CD4-positive, alpha-beta memory T cell (primary cell): ENCODE results near the gene BPIFB2. TPM values are rescaled to one million over a fixed set of nuclear protein-coding genes. Genes with fewer than 3 reads are reported as not detected.
"Not testable (repeated sequence)": the region's sequence is repeated elsewhere in the genome, so short reads cannot be mapped to it uniquely, and the experiment has no call there.

Experiments
- CTCF ChIA-PET: fragments of 350-600 bp; sonication (Branson Sonifier 250); formaldehyde crosslinking; loops from one replicate; lab custom pipeline; 2021; ENCODE audit warnings: inconsistent platforms; ENCODE audit not compliant: partially characterized antibody; lab: Charles Lee
- POLR2A ChIA-PET: fragments of 350-600 bp; sonication (Branson Sonifier 250); formaldehyde crosslinking; loops from one replicate; lab custom pipeline; 2021; ENCODE audit not compliant: partially characterized antibody; lab: Charles Lee
- DNase-seq, 5 donors: peaks; one replicate each; pipeline versions ENCODE4 v3.0.0 to v3.0.0-alpha.2; 2020 to 2022; ENCODE audit warnings: mixed read lengths in 1 of 5
- H3K27ac ChIP-seq: one replicate; pipeline ENCODE4 v1.7.0; 2013; ENCODE audit warnings: low read depth, low read length
- H3K27me3 ChIP-seq: 2 replicates; pipeline ENCODE4 v1.7.0; 2013; ENCODE audit warnings: mild to moderate bottlenecking, low read length, moderate library complexity; ENCODE audit not compliant: insufficient read depth
- H3K36me3 ChIP-seq: 2 replicates; pipeline ENCODE4 v1.7.0; 2013; ENCODE audit warnings: mild to moderate bottlenecking, low read length, moderate library complexity; ENCODE audit not compliant: insufficient read depth
- H3K4me1 ChIP-seq: 2 replicates; pipeline ENCODE4 v1.7.0; 2013; ENCODE audit warnings: mild to moderate bottlenecking, low read length, moderate library complexity; ENCODE audit not compliant: insufficient read depth
- H3K4me3 ChIP-seq, 2 donors: one replicate each; pipeline ENCODE4 v1.7.0; 2013; ENCODE audit warnings: low read length in 2 of 2, mild to moderate bottlenecking in 1 of 2
- H3K9me3 ChIP-seq, 2 donors: one replicate each; pipeline ENCODE4 v1.7.0; 2013; ENCODE audit warnings: low read length in 2 of 2, control low read depth in 1 of 2; ENCODE audit not compliant: control insufficient read depth in 1 of 2
- H3K27ac Mint-ChIP-seq, 7 donors: one replicate each; pipeline ENCODE4 v1.8.0; 2020 to 2021; ENCODE audit warnings: mixed read lengths in 7 of 7, mild to moderate bottlenecking in 6 of 7, inconsistent platforms in 3 of 7, moderate library complexity in 3 of 7
- H3K27me3 Mint-ChIP-seq, 2 donors: one replicate each; pipeline ENCODE4 v1.8.0; 2020 to 2021; ENCODE audit warnings: mixed read lengths in 2 of 2
- H3K36me3 Mint-ChIP-seq, 2 donors: one replicate each; pipeline ENCODE4 v1.8.0; 2020 to 2021; ENCODE audit warnings: mixed read lengths in 2 of 2, inconsistent platforms in 1 of 2, mild to moderate bottlenecking in 1 of 2
- H3K4me1 Mint-ChIP-seq, 4 donors: one replicate each; pipeline ENCODE4 v1.8.0; 2020 to 2021; ENCODE audit warnings: mixed read lengths in 4 of 4, mild to moderate bottlenecking in 1 of 4
- H3K4me3 Mint-ChIP-seq, 8 donors: one replicate each; pipeline ENCODE4 v1.8.0; 2020 to 2021; ENCODE audit warnings: mixed read lengths in 8 of 8, mild to moderate bottlenecking in 7 of 8, moderate library complexity in 6 of 8, inconsistent platforms in 3 of 8
- H3K9me3 Mint-ChIP-seq, 8 donors: one replicate each; pipeline ENCODE4 v1.8.0; 2020 to 2021; ENCODE audit warnings: mixed read lengths in 8 of 8, mild to moderate bottlenecking in 5 of 8, inconsistent platforms in 3 of 8, moderate library complexity in 1 of 8
- intact Hi-C: fragments of 100-400 bp; cut with micrococcal nuclease; formaldehyde crosslinking; loops from one replicate; pipeline ENCODE4 v1.15.1; 2023
- polyA plus RNA-seq, 2 donors: library from polyadenylated mRNA; unstranded; fragments of 300-500 nt; fragmentation: Illumina TruSeq; gene quantifications; one replicate each; pipeline ENCODE4 v1.2.3, GENCODE V29; 2021
- total RNA-seq, 2 experiments: library from RNA; stranded (reverse); gene quantifications; one replicate each; pipeline ENCODE4 v1.2.3, GENCODE V29; 2021

The BPIFB2 gene
- total and polyA plus RNA-seq, 4 experiments from 2014 or later = not detected

DNA sequence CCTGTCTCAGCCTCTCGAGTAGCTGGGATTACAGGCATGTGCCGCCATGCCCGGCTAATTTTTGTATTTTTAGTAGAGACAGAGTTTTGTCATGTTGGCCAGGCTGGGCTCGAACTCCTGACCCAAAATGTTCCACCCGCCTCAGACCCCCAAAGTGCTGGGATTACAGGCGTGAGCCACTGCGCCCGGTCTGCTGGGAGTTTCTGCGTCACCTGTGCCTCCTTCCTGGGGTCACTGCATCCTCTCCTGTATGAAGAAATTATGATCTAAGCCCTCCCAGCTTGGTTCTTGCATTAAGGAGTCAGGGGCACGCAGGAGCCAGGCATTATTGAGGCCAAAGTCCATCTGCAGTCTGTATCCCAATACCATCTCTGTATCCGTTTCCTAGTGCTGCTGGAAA is 44.9 kb upstream of the BPIFB2 start:
- H3K27me3 ChIP-seq, CTCF ChIA-PET, intact Hi-C loops, H3K4me3 Mint-ChIP-seq, H3K4me3 ChIP-seq, H3K36me3 Mint-ChIP-seq, DNase-seq, H3K27me3 Mint-ChIP-seq, H3K27ac ChIP-seq, H3K9me3 ChIP-seq, H3K36me3 ChIP-seq: not testable (repeated sequence)
- POLR2A ChIA-PET = interaction anchor here (2.0 kb wide), 1 partner anchor 9 kb away, joined by 5 read pairs; no protein-coding TSS in a partner anchor
- Mint-ChIP-seq H3K9me3 (peaks cover 0 to 13% (median 8%) of the 10 kb centered on the region in 8 donors), H3K4me1 (peaks cover 15 to 32% (median 31%) of the 10 kb centered on the region in 4 donors), H3K27ac (peak overlapping the region in 3 of 7 donors; percentile 13 to 52 (median 41))
- H3K4me1 ChIP-seq = peaks cover 36% of the 10 kb centered on the region

DNA sequence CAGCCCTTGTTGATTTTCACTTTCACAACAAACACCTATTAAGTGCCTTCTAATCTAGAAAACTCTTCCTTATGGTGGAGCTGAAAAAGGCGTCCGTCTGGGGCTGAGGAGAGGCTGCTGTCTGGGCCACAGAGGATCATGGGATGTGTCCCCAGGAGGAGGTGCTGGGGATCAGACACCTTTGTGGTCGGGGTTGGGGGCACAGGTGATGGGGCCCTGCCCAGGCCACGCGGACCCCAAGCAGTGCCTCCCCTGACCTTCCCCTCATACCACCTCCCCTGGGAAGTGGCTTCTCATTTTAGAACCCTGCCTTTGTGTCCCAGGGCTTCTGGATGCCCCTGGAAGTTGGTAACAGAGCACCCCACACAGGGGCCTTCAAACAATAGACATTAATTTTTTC is 44.3 kb upstream of the BPIFB2 start:
- Mint-ChIP-seq H3K27me3 (no peaks in the 10 kb centered on the region), H3K4me3 (no peak overlapping the region), H3K36me3 (peaks cover under 1 to 1% of the 10 kb centered on the region in 2 donors), H3K9me3 (peaks cover 0 to 7% (median 3%) of the 10 kb centered on the region in 8 donors), H3K4me1 (peaks cover 15 to 38% (median 34%) of the 10 kb centered on the region in 4 donors), H3K27ac (peak overlapping the region in 2 of 7 donors; percentile 42 to 52)
- POLR2A ChIA-PET = interaction anchor here (2.0 kb wide), 1 partner anchor 9 kb away, joined by 5 read pairs; no protein-coding TSS in a partner anchor
- H3K36me3 ChIP-seq = no peaks in the 10 kb centered on the region
- no peaks in the 10 kb centered on the region for H3K27me3 ChIP-seq
- H3K27ac ChIP-seq = no peak overlapping the region
- CTCF ChIA-PET = no interaction called here
- intact Hi-C loops = no loop called here
- no peak overlapping the region for H3K4me3 ChIP-seq
- H3K4me1 ChIP-seq = peaks cover 41% of the 10 kb centered on the region
- DNase-seq = no peak
- no peaks in the 10 kb centered on the region for H3K9me3 ChIP-seq

DNA sequence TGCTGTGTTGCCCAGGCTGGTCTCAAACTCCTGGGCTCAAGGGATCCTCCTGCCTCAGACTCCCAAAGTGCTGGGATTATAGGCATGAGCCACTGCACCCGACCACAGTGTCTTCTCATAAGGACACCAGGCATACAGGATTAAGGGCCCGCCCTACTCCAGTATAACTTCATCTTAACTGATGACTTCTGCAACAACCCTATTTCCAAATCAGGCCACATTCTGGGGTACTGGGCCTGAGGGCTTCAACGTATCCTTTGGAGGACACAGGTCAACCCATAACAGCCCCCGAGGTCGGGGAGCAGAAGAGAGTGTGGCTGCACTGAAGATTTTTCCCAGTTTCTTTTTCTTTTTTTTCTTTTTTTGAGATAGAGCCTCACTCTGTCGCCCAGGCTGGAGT is 42.9 kb upstream of the BPIFB2 start:
- Mint-ChIP-seq H3K9me3 (peaks cover 0 to 2% (median 0%) of the 10 kb centered on the region in 8 donors), H3K27ac (peak overlapping the region in 2 of 7 donors; percentile 46 to 47), H3K4me3 (no peak overlapping the region), H3K36me3 (peaks cover 0 to 1% of the 10 kb centered on the region in 2 donors), H3K27me3 (no peaks in the 10 kb centered on the region), H3K4me1 (peaks cover 15 to 49% (median 36%) of the 10 kb centered on the region in 4 donors)
- H3K27ac ChIP-seq = no peak overlapping the region
- no peak overlapping the region for H3K4me3 ChIP-seq
- intact Hi-C loops = no loop called here
- H3K36me3 ChIP-seq = no peaks in the 10 kb centered on the region
- H3K4me1 ChIP-seq = peaks cover 55% of the 10 kb centered on the region
- no peak for DNase-seq
- no peaks in the 10 kb centered on the region for H3K27me3 ChIP-seq
- no peaks in the 10 kb centered on the region for H3K9me3 ChIP-seq
- ChIA-PET POLR2A (interaction anchor here (2.0 to 2.2 kb wide), 2 partner anchors 7 to 10 kb away, joined by 5 to 11 read pairs; no protein-coding TSS in a partner anchor), CTCF (interaction anchor here (1.2 to 10.1 kb wide), 2 partner anchors 19 to 20 kb away, joined by 3 to 86 read pairs; no protein-coding TSS in a partner anchor)

DNA sequence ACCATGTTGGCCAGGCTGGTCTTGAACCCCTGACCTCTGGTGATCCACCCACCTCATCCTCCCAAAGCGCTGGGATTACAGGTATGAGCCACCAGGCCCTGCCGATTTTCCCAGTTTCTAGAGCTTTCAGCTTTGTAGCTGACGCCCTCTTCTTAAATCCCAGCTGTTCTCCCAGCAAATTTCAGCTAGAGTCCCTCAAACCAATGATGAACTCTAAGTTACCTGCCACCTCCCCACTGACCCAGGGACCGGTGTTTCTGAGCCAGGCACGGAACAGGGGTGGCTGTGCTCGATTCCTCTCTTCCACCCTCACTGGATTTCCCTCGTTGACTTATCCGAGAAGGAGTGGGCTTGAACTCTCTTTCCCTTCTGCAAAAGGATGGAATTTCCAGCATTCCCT is 42.4 kb upstream of the BPIFB2 start:
- peaks cover 61% of the 10 kb centered on the region for H3K4me1 ChIP-seq
- CTCF ChIA-PET = interaction anchor here (0.5 to 10.1 kb wide), 5 partner anchors 11 to 60 kb away, joined by 3 to 86 read pairs (median 4); partner anchors contain the start of gene SUN5
- no peaks in the 10 kb centered on the region for H3K27me3 Mint-ChIP-seq

DNA sequence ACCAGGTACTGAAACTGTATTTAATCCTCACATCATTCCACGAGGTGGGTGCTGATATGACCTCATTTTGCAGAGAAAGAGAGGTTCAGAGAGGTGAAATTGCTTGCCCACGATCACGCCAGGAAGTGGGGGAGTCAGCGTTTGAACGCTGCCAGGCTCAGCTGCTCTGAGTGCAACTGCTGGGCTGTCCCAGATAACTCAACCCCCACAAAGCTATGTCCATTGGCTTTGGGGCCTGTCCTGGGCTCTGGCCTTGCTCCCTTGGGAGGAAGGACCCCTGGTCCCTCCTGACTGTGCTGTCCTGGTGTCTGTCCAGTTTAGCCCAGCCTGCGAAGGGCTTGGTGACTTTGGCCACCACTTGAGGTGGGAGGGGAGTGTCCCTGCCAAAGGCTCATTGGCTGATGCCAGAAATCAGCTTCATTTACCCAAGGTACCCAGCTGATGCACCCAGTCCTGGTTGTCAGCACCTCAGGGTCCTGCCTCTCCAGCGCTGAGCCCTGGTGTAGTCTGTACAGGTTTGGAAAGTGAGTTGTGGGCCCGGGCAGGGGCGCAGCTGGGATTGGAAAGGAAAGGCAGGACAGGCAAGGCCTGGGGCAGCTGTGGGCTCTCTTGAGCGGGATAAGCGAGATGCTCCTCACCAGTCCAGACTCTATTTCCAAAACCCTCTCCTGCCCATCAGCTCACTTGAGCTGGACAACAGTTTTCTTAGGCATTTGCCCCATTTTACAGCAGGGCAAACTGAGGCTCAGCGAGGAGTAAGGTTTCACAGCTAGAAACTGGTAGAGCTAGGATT is 41.7 kb upstream of the BPIFB2 start:
- CTCF ChIA-PET = interaction anchor here (0.5 to 10.1 kb wide), 6 partner anchors 11 to 77 kb away, joined by 3 to 86 read pairs (median 4); partner anchors contain the start of gene SUN5

More for the DNA sequence above, 42.4 kb upstream of the BPIFB2 start:
- intact Hi-C loops = no loop called here
- Mint-ChIP-seq H3K4me3 (peak overlapping the region in 6 of 8 donors; percentile 7 to 90 (median 72)), H3K27ac (peak overlapping the region in 6 of 7 donors; percentile 57 to 99 (median 84)), H3K9me3 (peaks cover 0 to 2% (median 0%) of the 10 kb centered on the region in 8 donors), H3K36me3 (peaks cover 0 to 1% of the 10 kb centered on the region in 2 donors), H3K4me1 (peaks cover 15 to 54% (median 38%) of the 10 kb centered on the region in 4 donors)
- Histone ChIP-seq H3K4me3 (no peak overlapping the region), H3K27me3 (no peaks in the 10 kb centered on the region), H3K36me3 (no peaks in the 10 kb centered on the region), H3K9me3 (no peaks in the 10 kb centered on the region), H3K27ac (peak overlapping the region; percentile 94)
- POLR2A ChIA-PET = interaction anchor here (2.2 to 4.2 kb wide), 2 partner anchors 10 to 19 kb away, joined by 11 to 19 read pairs; no protein-coding TSS in a partner anchor
- no peak for DNase-seq

DNA sequence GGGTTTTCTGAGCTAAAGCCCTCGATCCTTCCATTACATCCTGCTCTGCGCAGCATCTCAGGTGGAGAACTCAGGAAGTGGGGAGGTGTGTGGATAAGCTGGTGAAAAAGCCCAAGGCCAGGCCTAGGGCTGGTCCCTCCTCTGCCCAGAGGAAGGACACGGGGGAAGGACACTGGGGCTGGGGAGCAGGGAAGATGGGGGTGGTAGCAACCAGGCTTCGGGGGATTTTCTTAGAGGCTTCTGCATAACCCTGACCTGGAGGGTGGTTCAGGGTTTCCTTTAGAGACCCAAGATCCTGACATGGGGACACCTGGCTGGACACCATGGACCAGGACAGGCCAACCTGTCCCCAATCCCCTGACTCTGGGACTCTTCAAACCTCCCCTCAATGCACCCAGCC is 41.1 kb upstream of the BPIFB2 start:
- H3K4me3 ChIP-seq = peak overlapping the region in 1 of 2 donors; percentile 25
- H3K36me3 ChIP-seq = no peaks in the 10 kb centered on the region
- H3K27me3 ChIP-seq = no peaks in the 10 kb centered on the region
- DNase-seq = no peak
- peak overlapping the region; percentile 94 for H3K27ac ChIP-seq
- Mint-ChIP-seq H3K4me1 (peaks cover 15 to 63% (median 41%) of the 10 kb centered on the region in 4 donors), H3K27ac (peak overlapping the region in 5 of 7 donors; percentile 86 to 99 (median 96)), H3K9me3 (no peaks in the 10 kb centered on the region), H3K36me3 (peaks cover 0 to 1% of the 10 kb centered on the region in 2 donors), H3K4me3 (peak overlapping the region in 7 of 8 donors; percentile 46 to 90 (median 76)), H3K27me3 (no peaks in the 10 kb centered on the region)
- POLR2A ChIA-PET = interaction anchor here (0.8 to 4.2 kb wide), 8 partner anchors 8 to 146 kb away, joined by 3 to 19 read pairs (median 4); partner anchors contain the start of genes MAPRE1 and SUN5
- CTCF ChIA-PET = interaction anchor here (0.6 to 10.1 kb wide), 7 partner anchors 11 to 78 kb away, joined by 3 to 86 read pairs (median 4); partner anchors contain the start of gene SUN5
- H3K4me1 ChIP-seq = peaks cover 74% of the 10 kb centered on the region
- H3K9me3 ChIP-seq = no peaks in the 10 kb centered on the region
- intact Hi-C loops = no loop called here

More for the DNA sequence above, 41.7 kb upstream of the BPIFB2 start:
- Histone ChIP-seq H3K4me3 (peak overlapping the region; percentile 25 to 27), H3K27ac (peak overlapping the region; percentile 94), H3K4me1 (peaks cover 67% of the 10 kb centered on the region), H3K36me3 (no peaks in the 10 kb centered on the region), H3K27me3 (no peaks in the 10 kb centered on the region), H3K9me3 (no peaks in the 10 kb centered on the region)
- H3K4me3 Mint-ChIP-seq = peak overlapping the region in 7 of 8 donors; percentile 46 to 90 (median 76)
- POLR2A ChIA-PET = interaction anchor here (0.8 to 4.2 kb wide), 7 partner anchors 9 to 145 kb away, joined by 3 to 19 read pairs (median 4); partner anchors contain the start of genes MAPRE1 and SUN5
- peaks cover 0 to 2% (median 0%) of the 10 kb centered on the region in 8 donors for H3K9me3 Mint-ChIP-seq
- intact Hi-C loops = no loop called here
- no peaks in the 10 kb centered on the region for H3K27me3 Mint-ChIP-seq
- H3K4me1 Mint-ChIP-seq = peaks cover 15 to 60% (median 40%) of the 10 kb centered on the region in 4 donors
- peak overlapping the region in 6 of 7 donors; percentile 57 to 99 (median 90) for H3K27ac Mint-ChIP-seq
- H3K36me3 Mint-ChIP-seq = peaks cover 0 to 1% of the 10 kb centered on the region in 2 donors
- peak in 4 of 5 donors; percentile 30 to 66 (median 44) for DNase-seq
